ENCODE measurements around the gene CNDP2. TPM values are rescaled to one million over a fixed set of nuclear protein-coding genes. Genes with fewer than 3 reads are reported as not detected.

Gene CNDP2
- total and polyA plus RNA-seq, 12 donors, result 49.7 to 159 (median 97.9) TPM

GRCh38 chr18:74567822-74568221 lies 71.7 kb downstream of the CNDP2 start:
- H3K27ac ChIP-seq, result no peak overlapping the region
- H3K36me3 ChIP-seq (replicated peaks in 1 of 2), result no peaks in the 10 kb centered on the region
- H3K9me3 ChIP-seq (replicated peaks in 1 of 3), result no peaks in the 10 kb centered on the region
- intact Hi-C loops (cut with DNase I), result no loop called here
- peak in 1 of 7 donors; percentile 20 for DNase-seq
- TF ChIP-seq CTCF (IDR thresholded peaks at IDR 0.05), result no peak
- no peak for TF ChIP-seq POLR2A (IDR thresholded peaks at IDR 0.05)
- no peak overlapping the region for H3K4me3 ChIP-seq
- WGBS, 4 donors, result 58 to 64% (median 62%) methylated on average over 7 of the region's 7 CpGs
- H3K27me3 ChIP-seq, result peaks cover 33% of the 10 kb centered on the region
- H3K4me1 ChIP-seq (replicated peaks in 1 of 2), result peaks cover 3 to 4% of the 10 kb centered on the region in 2 donors

GRCh38 chr18:74569401-74569800 lies 73.2 kb downstream of the CNDP2 start:
- DNase-seq, result peak in 1 of 7 donors; percentile 1
- intact Hi-C loops (cut with DNase I), result no loop called here
- Histone ChIP-seq H3K36me3 (replicated peaks in 1 of 2) (no peaks in the 10 kb centered on the region), H3K4me3 (no peak overlapping the region), H3K4me1 (replicated peaks in 1 of 2) (no peaks in the 10 kb centered on the region), H3K27ac (no peak overlapping the region), H3K27me3 (peaks cover 30% of the 10 kb centered on the region), H3K9me3 (replicated peaks in 1 of 3) (no peaks in the 10 kb centered on the region)
- TF ChIP-seq POLR2A (IDR thresholded peaks at IDR 0.05) (no peak), CTCF (IDR thresholded peaks at IDR 0.05) (no peak)
- WGBS, 4 donors, result 59 to 73% (median 60%) methylated on average over 4 of the region's 4 CpGs

GRCh38 chr18:74570266-74570665 lies 74.1 kb downstream of the CNDP2 start:
- peaks cover 30% of the 10 kb centered on the region for H3K27me3 ChIP-seq
- no peaks in the 10 kb centered on the region for H3K4me1 ChIP-seq (replicated peaks in 1 of 2)
- peak in 1 of 7 donors; percentile 29 for DNase-seq
- TF ChIP-seq CTCF (IDR thresholded peaks at IDR 0.05) (no peak), POLR2A (IDR thresholded peaks at IDR 0.05) (no peak)
- no peaks in the 10 kb centered on the region for H3K36me3 ChIP-seq (replicated peaks in 1 of 2)
- H3K9me3 ChIP-seq (replicated peaks in 1 of 3), result no peaks in the 10 kb centered on the region
- 48 to 70% (median 65%) methylated on average over 4 of the region's 4 CpGs for WGBS, 4 donors
- H3K4me3 ChIP-seq, result no peak overlapping the region
- H3K27ac ChIP-seq, result no peak overlapping the region
- intact Hi-C loops (cut with DNase I), result no loop called here

- H3K27me3 ChIP-seq, result peaks cover 23% of the 10 kb centered on the region
- WGBS, 4 donors, result 40 to 48% (median 48%) methylated on average over 12 of the region's 12 CpGs
- no peaks in the 10 kb centered on the region for H3K36me3 ChIP-seq (replicated peaks in 1 of 2)
- H3K4me3 ChIP-seq, result no peak overlapping the region
- no peaks in the 10 kb centered on the region for H3K9me3 ChIP-seq (replicated peaks in 1 of 3)
- H3K27ac ChIP-seq, result no peak overlapping the region
- intact Hi-C loops (cut with DNase I), result no loop called here
- TF ChIP-seq POLR2A (IDR thresholded peaks at IDR 0.05), result no peak
- no peaks in the 10 kb centered on the region for H3K4me1 ChIP-seq (replicated peaks in 1 of 2)
- peak in 3 of 7 donors; percentile 25 to 55 (median 54) for DNase-seq
Observed at GRCh38 chr18:74571895-74572680, 75.9 kb downstream of the CNDP2 start.

GRCh38 chr18:74573053-74573452 lies 76.9 kb downstream of the CNDP2 start:
- H3K27ac ChIP-seq, result no peak overlapping the region
- H3K27me3 ChIP-seq, result peaks cover 21% of the 10 kb centered on the region
- no peaks in the 10 kb centered on the region for H3K4me1 ChIP-seq (replicated peaks in 1 of 2)
- H3K9me3 ChIP-seq (replicated peaks in 1 of 3), result no peaks in the 10 kb centered on the region
- DNase-seq, result no peak
- TF ChIP-seq POLR2A (IDR thresholded peaks at IDR 0.05), result no peak
- TF ChIP-seq CTCF (IDR thresholded peaks at IDR 0.05), result no peak
- H3K36me3 ChIP-seq (replicated peaks in 1 of 2), result no peaks in the 10 kb centered on the region
- H3K4me3 ChIP-seq, result no peak overlapping the region
- intact Hi-C loops (cut with DNase I), result no loop called here

All from adrenal gland (tissue), 12 donors.